ENCODE results near the gene NFASC.

The NFASC gene

DNA sequence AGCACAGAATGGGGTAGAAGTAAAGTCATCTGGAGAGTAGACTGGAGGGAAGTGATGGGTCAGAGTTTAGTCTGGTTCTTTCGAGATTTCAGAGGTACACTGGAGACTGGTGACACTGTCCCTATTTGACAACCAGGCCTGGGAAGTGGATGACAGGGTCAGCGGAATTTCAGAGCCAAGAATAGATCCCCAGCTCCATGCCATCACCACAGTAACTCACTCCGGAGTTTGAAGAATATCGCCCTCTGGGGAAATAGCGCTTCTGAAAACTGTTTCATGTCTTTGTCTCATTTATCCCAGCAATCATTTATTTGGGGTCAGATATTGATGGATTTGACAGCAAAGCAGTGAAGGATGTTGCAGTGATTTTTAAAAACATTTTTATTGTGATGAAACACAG lies 7.6 kb upstream of the NFASC start:
- DNase-seq = no peak

DNA sequence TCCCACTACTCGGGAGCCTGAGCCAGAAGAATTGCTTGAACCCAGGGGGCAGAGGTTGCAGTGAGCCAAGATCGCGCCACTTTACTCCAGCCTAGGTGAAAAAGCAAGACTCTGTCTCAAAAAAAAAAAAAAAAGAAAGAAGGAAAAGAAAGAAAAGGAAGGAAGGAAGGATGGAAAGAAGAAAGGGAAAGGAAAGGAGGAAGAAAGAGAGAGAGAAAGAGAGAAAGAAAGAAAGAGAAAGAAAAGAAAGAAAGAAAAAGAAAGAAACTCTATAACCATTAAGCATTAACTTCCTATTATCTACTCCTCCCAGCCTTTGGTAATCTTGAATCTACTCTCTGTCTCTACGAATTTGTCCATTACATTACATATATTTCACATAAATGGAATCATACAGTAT lies 6.9 kb upstream of the NFASC start:
- DNase-seq = no peak

DNA sequence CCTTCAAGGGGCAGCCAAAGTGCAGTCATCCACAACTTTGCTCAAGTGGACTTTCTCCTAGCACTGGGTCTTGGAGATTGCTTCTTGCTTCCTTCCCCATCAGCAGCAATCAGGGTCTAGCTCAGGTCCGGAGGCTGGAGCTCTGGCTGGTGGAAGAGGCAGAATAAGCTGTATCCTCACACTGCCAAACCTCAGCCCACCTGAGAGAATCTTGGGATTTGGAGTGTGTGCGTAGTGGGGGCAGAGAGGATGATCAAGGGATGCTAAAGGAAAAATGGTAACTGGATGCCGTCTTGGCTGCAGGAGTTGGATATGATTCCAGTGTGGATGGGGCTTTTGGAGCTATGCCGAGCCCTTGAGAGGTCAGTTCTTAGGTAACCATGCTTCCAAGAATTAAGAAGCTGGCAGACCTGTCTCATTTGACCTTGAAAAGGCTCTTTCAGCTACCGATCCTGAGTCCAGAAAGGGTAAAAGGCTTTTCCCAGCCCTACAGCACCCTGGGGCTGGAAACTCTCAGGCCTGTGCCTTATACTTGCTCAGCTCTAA lies 4.5 kb upstream of the NFASC start:
- DNase-seq = no peak

DNA sequence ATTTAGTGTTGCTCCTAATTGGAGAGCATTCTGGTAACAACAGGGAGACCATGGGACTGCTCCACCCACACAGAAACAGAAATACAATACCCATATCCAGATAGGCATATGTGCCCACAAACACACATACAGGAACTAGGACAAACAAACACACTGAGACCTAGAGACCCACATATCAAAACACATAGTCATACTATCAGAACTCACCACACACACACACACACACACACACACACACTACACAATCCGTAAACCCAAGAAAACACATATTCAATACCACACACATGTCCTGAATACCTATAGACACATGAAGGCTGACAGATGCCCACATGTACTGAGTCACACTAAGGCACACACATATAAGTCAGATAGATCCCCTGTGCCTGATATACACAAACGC lies 3.5 kb upstream of the NFASC start:
- no peak for DNase-seq

DNA sequence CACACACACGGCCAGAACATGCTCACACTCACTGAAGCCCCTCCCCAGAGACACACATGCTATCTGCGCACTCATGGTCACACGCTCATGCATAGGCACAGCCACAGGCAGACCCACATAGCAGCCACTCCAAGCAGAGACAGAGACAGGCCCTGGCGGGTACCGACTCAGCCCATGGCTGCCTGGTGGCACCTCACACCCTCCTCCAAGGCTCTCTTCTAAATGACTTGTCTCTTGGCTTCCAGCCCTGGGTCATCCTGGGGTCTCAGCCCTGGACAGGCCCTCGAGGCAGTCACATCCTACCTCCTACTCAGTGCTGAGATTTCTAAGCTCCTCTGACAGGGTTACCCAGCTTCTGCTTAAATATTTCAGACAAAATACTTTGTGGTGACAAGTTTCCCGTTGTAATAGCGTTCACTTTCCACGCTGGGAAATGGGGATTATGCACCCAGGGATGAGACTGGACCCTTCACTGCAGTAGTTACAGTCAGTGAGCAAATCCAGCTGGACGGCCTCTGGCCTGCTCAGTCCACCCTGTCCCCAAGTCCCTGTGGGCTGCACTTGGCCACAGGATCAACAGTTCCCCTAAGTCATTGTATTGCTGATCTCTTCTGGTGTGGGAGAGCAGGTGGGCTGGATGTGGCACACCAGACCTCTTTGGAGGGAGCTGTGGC lies 2.9 kb upstream of the NFASC start:
- no peak for DNase-seq

DNA sequence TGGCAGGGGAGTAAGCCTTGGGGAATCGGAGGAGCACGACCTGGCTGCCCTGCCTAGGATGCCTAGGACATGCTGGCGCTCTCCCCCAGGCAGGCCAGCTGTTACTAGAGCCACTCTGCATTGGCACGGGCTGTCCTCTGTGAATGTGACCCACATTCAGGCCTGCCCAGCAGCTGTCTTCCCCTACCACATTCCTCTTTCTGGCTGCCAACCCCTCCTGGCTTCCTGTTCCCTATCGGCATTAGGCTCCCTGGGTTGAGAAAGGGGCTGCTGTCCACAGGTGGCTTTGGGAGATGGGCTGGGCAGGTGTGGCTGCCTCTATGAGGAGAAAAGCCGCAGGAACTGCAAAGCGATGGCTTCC lies 2.3 kb upstream of the NFASC start:
- no peak for DNase-seq

DNA sequence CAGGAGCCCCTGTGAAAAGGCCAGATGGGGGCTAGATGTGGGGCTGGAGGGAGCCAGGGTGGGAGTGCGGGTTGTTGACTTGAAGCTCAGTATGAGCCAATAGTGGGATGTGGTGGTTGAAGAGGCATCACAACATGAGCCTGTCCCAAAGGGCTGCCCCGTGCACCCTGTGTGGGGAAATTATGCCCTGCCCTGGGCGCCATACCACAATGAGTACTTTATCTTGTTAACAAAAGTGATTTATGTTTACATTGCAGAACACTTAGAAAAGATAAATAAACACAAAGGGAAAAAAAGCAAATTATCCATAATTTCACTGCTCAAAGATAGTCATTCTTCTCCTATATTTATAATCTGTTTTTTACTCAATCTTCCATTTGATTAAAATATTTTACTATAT lies 1.6 kb upstream of the NFASC start:
- DNase-seq = no peak

DNA sequence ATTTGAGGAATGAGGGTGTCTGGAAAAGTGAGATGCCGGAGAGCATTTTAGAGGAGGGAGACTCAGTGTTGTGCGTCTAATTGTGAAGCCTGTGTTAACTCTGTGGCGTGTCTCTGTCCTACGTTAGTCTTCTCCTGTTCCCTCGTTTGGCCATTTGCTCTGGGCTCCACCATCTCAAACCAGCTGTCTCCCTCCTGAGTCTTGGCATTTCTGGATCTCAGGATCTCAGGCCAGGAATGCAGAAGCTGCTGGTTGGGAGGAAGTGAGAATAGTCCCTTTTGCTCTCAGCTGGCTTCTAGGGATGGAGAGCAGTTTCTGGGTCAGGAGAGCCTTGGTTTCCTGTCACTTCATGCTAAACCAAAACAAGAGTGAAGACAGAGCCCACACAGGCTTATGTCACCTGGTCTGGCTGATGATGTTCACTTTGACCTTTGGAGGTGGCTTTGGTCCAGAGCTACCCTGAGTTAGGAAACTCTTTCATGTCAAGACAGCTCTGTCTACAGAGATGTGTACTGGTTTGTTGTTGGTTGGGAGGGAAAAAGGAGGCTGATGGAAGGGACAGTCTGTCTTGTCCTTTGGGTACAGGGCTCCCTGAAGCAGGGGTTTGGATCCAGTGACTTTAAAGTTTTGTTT lies 859 bp downstream of the NFASC start:
- DNase-seq = no peak

DNA sequence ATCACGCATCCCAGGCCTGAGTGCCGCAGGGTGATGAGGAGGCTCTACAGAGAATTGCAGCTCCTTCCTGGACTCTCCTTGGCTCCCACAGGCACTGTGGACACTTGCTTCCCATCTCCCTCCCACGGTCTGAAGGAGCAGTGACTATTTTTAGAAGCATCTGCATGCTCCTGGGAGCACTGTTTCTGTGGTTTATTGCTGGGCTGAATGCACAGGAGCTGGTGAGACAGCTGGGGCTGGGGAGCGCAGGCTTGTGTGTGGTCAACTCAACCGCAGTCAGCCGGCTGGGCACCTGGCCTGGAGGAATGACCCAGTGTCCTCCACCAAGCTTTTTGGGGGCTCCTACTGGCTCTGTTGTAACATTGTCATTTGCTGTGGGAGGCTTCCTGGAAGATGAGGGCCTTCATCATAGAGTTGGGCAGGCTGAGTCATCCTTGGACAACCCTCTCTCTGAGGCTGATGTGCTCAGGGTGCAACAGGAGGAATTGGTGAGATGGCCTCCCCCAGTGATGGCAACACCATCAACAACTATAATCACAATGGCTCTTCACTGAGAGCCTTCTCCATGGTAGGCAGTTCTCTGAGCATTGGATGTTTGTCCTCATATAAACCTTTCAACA lies 1.7 kb downstream of the NFASC start:
- no peak for DNase-seq

DNA sequence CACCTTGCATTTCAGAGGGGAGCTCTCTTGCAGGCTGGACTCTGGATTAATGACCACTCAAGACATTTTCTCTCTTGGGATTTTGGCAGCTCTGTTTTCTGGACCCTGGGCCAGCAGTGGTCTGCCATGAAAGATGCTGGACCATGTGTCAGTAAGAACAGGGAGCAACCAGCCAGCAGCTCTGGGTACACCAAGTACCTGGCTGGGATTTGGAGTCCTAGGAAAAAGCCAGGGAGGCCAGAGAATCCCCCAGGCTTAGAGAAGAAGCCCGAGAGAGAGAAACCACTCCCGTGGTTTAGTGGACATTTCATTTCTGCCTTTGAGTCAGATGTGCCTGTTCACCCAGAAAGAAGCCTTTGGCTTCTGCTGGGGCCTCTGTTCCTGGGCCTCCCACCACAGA lies 2.5 kb downstream of the NFASC start:
- DNase-seq = no peak

DNA sequence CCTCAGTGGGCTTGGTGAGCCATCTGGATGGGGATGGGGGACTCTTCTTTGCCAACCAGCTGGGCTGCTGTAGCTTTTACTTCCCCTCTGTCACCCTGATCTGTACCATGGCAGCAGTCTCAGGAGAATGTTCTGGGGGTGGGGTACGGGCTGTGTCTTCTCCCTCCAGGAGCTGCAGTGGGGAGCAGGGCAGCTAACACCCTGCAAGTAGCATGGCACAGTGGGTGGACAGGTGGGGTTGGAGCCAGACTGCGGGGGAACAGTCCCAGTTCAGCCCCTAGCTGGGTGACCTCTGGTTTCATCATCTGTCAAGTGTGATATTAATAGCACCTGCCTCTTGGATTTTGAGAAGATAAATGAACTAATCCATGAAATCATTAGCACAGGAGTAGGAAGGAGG lies 3.1 kb downstream of the NFASC start:
- no peak for DNase-seq

DNA sequence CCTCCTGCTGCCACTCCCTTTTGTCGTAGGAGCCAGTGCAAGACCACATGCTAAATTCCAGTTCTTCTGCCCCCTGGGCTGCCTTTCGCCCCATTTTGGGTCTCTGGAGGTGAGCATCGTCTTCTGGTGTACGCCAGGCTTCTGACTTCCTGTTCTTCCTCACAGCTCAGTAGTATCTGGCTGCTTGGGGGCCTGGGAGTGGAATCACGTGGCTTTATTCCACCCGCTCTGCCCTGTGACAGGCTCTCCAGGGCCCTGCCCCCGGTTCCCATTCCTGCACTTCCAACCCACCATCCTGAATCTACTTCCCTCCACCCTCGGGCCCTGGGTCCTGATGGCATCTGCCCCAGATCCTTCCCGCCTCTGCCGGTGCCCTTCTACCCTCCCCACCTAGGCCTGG lies 3.6 kb downstream of the NFASC start:
- DNase-seq = no peak

DNA sequence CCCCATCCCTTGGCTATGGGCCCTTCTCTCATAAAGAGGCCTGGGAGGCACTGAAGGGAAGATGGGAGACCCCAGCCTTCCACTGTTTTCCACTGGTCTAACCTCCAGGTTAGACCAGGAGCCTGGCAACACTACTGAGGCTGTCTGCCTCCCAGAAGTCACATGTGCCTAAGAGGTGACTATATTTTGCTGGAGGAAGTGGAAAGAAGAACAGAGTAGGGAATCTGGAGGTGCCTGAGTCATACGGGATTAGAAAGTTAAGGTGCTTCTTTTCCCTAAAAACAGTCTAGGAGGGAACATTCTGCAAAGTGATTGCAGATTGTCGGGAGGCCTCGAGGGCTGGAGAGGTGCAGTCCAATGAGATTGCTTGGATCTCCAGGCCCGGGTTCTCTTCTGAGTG lies 4.6 kb downstream of the NFASC start:
- DNase-seq = no peak

DNA sequence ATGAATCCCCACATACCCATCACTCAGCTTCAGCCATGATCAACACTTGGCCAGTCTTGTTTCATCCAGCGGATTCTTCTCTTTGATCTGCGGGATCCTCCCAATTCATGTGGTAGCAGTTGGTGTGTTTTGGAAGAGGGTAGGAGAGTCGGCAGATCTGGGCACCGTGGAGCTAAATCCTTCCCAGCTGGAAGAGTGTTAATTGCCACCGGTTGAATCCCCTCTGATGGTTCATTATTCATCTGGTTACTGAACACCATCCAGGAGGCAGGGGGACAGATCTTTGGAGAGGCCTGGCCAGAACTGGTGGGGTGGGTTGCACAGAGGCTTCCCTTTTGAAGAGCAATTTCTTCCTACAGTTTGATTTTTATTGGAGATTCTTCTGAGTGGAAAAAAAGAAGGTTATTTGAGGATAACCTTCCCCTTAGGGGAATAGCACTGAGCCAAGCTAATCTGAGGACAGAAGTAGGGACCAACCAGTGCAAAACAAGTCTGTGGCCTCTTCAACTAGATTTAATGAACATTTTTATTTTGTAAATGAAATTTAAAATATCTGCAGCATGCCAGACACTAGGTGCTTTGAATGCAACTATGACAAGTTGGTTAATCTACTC lies 8.1 kb downstream of the NFASC start:
- DNase-seq = no peak

DNA sequence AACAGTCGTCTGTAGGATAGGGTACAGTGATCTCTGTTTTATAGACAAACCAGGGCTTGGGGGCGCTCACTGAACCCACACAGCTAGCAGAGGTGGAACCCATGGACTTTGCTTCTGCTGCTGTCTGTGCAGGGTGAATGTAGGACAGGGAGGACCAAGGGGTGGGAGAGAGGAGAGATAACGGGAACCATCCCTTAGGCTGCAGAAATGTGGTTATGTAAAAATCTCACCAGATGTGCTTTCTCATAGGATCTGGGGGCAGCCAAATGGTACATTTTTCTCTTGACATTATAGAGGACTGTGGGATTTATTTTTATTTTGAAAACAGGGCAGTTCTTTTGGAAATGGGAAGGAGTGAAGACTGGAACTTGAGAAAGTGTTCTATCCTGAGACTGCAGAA lies 8.7 kb downstream of the NFASC start:
- no peak for DNase-seq

DNA sequence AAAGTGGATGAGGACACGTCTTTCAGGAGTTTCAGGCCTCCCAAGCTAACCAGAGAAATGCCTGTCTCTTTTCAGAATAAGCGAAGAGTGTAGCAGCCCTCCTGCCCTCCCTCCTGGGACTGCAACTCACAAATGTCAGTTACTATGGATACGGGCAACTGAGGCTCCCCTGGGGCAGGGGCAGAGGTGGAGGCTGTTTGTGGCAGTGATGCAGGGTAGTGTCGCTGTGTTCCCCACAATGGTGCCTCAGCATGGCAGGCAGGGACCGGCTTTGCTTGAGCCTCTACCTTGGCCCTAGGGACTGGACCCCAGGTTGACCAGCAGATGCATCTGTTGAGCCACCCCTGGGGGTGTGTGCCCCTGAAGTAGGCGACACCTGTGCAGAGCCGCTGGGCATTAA lies 10.2 kb downstream of the NFASC start:
- DNase-seq = no peak

DNA sequence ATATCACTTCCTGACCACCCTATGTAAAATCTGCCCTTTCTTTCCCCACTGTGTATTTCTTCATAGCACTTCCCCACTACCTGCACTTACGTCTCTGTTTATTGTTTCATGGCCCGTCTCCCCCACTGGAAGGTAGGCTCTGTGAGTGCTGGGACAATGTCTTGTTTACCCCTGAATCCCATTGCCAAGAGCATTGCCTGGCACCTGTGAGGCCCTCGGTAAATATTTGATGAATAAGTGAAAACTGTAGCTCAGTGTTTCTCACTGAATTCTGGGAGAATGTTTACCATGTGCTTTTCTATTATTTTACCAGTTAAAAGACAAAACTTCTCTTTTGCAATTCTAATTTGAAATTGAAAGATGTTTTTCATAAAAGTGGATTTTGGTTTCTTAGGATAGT lies 11.8 kb downstream of the NFASC start:
- peak; percentile 39 to 74 for DNase-seq

DNA sequence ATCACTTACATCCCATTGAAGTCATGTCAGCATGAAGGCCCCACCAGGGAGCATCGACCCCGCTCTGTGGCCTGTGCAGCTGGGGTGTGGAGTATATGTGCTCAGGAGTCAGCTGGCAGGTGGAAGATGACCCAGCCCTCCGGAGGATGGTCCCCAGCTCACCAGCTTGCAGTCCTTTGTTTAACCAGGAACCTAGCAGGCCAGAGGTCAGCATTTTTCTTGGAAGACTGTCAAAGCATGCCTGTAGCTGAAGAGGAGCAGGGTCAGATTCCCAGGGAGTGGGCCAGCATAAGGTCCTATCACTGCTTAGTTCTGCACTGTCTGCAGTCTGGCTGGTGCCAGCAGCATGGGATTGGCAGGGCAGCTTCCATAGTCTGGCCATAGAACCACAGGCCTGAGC lies 12.7 kb downstream of the NFASC start:
- no peak for DNase-seq

DNA sequence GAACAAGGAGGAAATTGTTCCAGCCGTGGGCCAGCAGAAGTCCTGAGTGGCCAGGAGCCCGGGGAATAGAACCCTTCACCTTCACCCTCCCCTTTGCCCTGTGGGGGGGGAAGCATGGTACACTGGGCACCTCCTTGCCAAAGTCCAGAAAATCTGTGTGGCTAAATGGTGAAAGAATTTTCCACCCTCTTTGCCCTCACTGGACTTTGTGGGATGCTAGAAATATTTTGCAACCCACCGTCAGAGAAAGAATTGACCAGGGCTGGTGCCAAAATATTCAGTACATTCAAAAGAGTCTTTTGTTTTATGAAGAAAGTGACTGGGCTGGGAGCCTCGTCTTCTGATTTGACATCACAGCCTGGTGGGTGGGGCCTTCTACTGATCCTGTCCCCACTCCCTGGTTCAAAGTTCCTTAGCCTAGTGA lies 14.6 kb downstream of the NFASC start:
- DNase-seq = no peak

DNA sequence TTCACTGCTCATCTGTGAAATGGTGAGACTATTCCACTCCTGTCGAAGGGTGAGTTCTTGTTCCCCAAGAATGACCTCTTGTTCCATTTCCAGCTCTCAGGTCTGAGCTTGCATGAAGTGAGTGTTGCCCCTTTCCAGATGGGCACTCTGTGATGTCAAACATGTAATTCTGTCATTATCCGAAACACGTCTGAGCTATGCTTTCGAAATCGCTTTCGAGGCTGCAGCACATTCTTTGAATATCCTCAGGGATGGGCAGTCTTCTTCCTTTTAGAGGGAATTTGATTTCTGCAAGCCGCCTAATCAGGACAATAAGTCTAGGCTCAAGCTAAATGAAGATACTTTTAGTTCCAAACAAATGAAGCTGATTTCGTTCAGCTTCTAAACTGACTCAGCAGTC lies 15.1 kb downstream of the NFASC start:
- DNase-seq = no peak

DNA sequence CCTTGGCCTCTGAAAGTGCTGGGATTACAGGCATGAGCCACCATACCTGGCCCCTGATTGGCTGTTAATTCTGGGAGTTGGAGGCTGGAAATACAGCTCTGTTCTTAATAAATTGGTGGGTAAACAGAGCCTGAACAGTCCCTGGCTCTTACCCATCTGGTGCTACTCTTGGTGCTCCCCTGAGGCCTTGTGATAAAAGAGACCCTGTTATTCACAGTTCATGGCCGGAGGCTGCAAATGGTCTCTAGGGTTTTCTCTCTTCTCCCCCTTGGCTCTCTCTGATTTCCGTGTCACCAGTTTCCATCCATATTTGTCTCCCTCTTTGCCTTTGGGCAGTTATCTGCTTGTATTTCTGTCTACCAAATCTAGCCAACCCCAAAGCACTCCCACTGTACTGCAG lies 17.2 kb downstream of the NFASC start:
- DNase-seq = peak; percentile 32 to 35

DNA sequence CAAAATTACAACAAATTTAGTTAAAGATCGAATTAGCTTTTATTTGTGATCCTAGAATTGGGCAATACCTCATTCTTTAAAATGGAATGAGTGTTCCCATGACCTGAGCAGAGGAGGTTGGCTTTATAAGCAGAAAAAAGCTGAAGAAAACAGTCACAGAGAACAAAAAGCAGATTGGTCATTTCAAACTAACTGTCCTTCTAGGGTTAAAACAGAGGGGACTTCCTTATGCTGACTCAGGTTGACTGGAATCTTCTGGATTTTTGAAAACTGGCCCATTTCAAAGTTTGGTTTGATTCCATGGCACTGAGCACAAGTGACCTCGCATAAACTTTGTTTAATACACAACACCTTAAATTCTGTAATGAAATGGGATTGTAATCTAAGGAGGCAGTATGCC lies 17.6 kb downstream of the NFASC start:
- DNase-seq = no peak

DNA sequence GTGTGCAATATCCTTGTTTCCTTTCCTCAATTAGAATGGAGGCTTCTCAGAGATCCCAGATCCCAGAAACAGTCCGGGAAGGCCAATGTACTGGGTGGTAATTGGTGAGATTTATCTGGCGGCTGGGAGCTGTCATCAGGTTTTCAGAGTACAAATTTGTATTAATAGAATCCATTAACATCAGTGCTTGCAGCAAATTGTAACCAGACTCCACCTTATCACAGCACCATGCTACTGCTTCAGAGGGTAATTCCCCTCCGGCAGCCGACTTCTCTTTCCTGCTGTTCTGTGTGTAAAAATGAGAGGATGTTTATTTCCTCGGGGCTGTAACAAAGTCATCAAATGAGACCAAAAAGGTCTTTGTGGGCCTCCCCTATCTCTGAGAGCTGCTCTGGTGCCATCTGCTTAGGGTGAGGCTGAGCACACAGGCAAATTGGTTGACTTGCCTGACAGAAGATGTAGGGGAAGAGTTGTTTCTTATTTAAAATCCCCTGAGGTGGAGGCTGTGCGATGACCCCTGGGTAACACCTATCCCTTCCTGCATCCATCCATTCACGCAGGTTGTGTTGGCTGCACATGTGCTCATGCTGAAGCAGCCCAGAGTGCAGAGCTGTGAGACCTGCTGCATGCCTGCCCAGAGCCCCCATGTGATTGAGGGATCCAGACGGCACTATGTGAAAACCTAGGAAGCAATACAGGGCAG lies 19.2 kb downstream of the NFASC start:
- DNase-seq = peak; percentile 39 to 60

Data from NCI-H2081 (cell line).